ENCODE results near the gene FAM83G.
A peak's percentile ranks its signal among the peaks of the same experiment; 100 is the strongest.

The FAM83G gene

GRCh38 chr17:18981642-18982424 lies 22.7 kb downstream of the FAM83G start:
- ATAC-seq (ENCODE audit: low read depth), result peak; percentile 70
- Histone ChIP-seq H3K9me3 (ENCODE audit: severe bottlenecking) (no peaks in the 10 kb centered on the region), H3K36me3 (ENCODE audit: low read depth) (peaks cover 61% of the 10 kb centered on the region), H3K27me3 (ENCODE audit: insufficient read depth, poor library complexity, severe bottlenecking) (no peaks in the 10 kb centered on the region), H3K4me3 (ENCODE audit: severe bottlenecking) (no peak overlapping the region), H3K4me1 (ENCODE audit: insufficient read depth, poor library complexity, severe bottlenecking) (no peaks in the 10 kb centered on the region), H3K27ac (ENCODE audit: poor library complexity, severe bottlenecking) (peak overlapping the region; percentile 12)
- no peak for TF ChIP-seq CTCF (IDR thresholded peaks at IDR 0.05; ENCODE audit: poor library complexity, severe bottlenecking)
- no peak for DNase-seq (ENCODE audit: low spot score)

- no peak for TF ChIP-seq CTCF (IDR thresholded peaks at IDR 0.05; ENCODE audit: poor library complexity, severe bottlenecking)
- no peak for DNase-seq (ENCODE audit: low spot score)
- H3K36me3 ChIP-seq (ENCODE audit: low read depth), result peaks cover 60% of the 10 kb centered on the region
- no peak for ATAC-seq (ENCODE audit: low read depth)
- no peaks in the 10 kb centered on the region for H3K27me3 ChIP-seq (ENCODE audit: insufficient read depth, poor library complexity, severe bottlenecking)
- H3K9me3 ChIP-seq (ENCODE audit: severe bottlenecking), result no peaks in the 10 kb centered on the region
- no peaks in the 10 kb centered on the region for H3K4me1 ChIP-seq (ENCODE audit: insufficient read depth, poor library complexity, severe bottlenecking)
- H3K4me3 ChIP-seq (ENCODE audit: severe bottlenecking), result no peak overlapping the region
- H3K27ac ChIP-seq (ENCODE audit: poor library complexity, severe bottlenecking), result no peak overlapping the region
These were observed 23.3 kb downstream of the FAM83G start for GRCh38 chr17:18981335-18981641.

- no peak for TF ChIP-seq CTCF (IDR thresholded peaks at IDR 0.05; ENCODE audit: poor library complexity, severe bottlenecking)
- H3K4me3 ChIP-seq (ENCODE audit: severe bottlenecking), result no peak overlapping the region
- H3K36me3 ChIP-seq (ENCODE audit: low read depth), result peaks cover 58% of the 10 kb centered on the region
- H3K9me3 ChIP-seq (ENCODE audit: severe bottlenecking), result no peaks in the 10 kb centered on the region
- H3K27ac ChIP-seq (ENCODE audit: poor library complexity, severe bottlenecking), result no peak overlapping the region
- ATAC-seq (ENCODE audit: low read depth), result no peak
- no peaks in the 10 kb centered on the region for H3K27me3 ChIP-seq (ENCODE audit: insufficient read depth, poor library complexity, severe bottlenecking)
- H3K4me1 ChIP-seq (ENCODE audit: insufficient read depth, poor library complexity, severe bottlenecking), result no peaks in the 10 kb centered on the region
- DNase-seq (ENCODE audit: low spot score), result no peak
These were observed 23.8 kb downstream of the FAM83G start for GRCh38 chr17:18980682-18981334.

- Histone ChIP-seq H3K36me3 (ENCODE audit: low read depth) (peaks cover 63% of the 10 kb centered on the region), H3K9me3 (ENCODE audit: severe bottlenecking) (no peaks in the 10 kb centered on the region), H3K4me3 (ENCODE audit: severe bottlenecking) (no peak overlapping the region), H3K27ac (ENCODE audit: poor library complexity, severe bottlenecking) (no peak overlapping the region), H3K27me3 (ENCODE audit: insufficient read depth, poor library complexity, severe bottlenecking) (no peaks in the 10 kb centered on the region), H3K4me1 (ENCODE audit: insufficient read depth, poor library complexity, severe bottlenecking) (no peaks in the 10 kb centered on the region)
- ATAC-seq (ENCODE audit: low read depth), result no peak
- DNase-seq (ENCODE audit: low spot score), result no peak
- TF ChIP-seq CTCF (IDR thresholded peaks at IDR 0.05; ENCODE audit: poor library complexity, severe bottlenecking), result no peak
These were observed 25.9 kb downstream of the FAM83G start for GRCh38 chr17:18978655-18979054.

- H3K27ac ChIP-seq (ENCODE audit: poor library complexity, severe bottlenecking), result no peak overlapping the region
- no peak for TF ChIP-seq CTCF (IDR thresholded peaks at IDR 0.05; ENCODE audit: poor library complexity, severe bottlenecking)
- H3K27me3 ChIP-seq (ENCODE audit: insufficient read depth, poor library complexity, severe bottlenecking), result no peaks in the 10 kb centered on the region
- ATAC-seq (ENCODE audit: low read depth) (no peak), DNase-seq (ENCODE audit: low spot score) (no peak)
- H3K9me3 ChIP-seq (ENCODE audit: severe bottlenecking), result no peaks in the 10 kb centered on the region
- H3K4me3 ChIP-seq (ENCODE audit: severe bottlenecking), result no peak overlapping the region
- H3K36me3 ChIP-seq (ENCODE audit: low read depth), result peaks cover 67% of the 10 kb centered on the region
- no peaks in the 10 kb centered on the region for H3K4me1 ChIP-seq (ENCODE audit: insufficient read depth, poor library complexity, severe bottlenecking)
These were observed 26.5 kb downstream of the FAM83G start for GRCh38 chr17:18978050-18978449.
